Fibroblast of lung (primary cell): ENCODE results near the gene MACO1. TPM values are rescaled to one million over a fixed set of nuclear protein-coding genes. Genes with fewer than 3 reads are reported as not detected.

ENCODE experiments used
- DNase-seq, 2 donors: peaks; one replicate each; pipeline versions ENCODE4 v3.0.0 to v3.0.0-alpha.2; 2010; ENCODE audit warnings: low read depth in 2 of 2
- H2AFZ ChIP-seq: 2 replicates; pipeline ENCODE4 v1.5.1; 2012; ENCODE audit warnings: low read length, control low read depth, inconsistent platforms
- H3K27ac ChIP-seq: 2 replicates; pipeline ENCODE4 v1.5.1; 2011; ENCODE audit warnings: low read length, control low read depth; ENCODE audit not compliant: insufficient read depth
- H3K27me3 ChIP-seq: 2 replicates; pipeline ENCODE4 v1.5.1; 2011; ENCODE audit warnings: mild to moderate bottlenecking, low read length; ENCODE audit not compliant: control insufficient read depth, insufficient read depth
- H3K36me3 ChIP-seq: 2 replicates; pipeline ENCODE4 v1.5.1; 2011; ENCODE audit warnings: low read length; ENCODE audit not compliant: control insufficient read depth, insufficient read depth
- H3K4me1 ChIP-seq: 2 replicates; pipeline ENCODE4 v1.5.1; 2011; ENCODE audit warnings: low read length; ENCODE audit not compliant: control insufficient read depth, insufficient read depth; ENCODE audit errors: extremely low read depth
- H3K4me2 ChIP-seq: 2 replicates; pipeline ENCODE4 v1.5.1; 2011; ENCODE audit warnings: low read length, control low read depth; ENCODE audit not compliant: insufficient read depth; ENCODE audit errors: extremely low read depth
- H3K4me3 ChIP-seq, 4 experiments: fragments of 200-600 bp in 1 of 4; sonication (generic) in 1 of 4; replicated peaks in 1 of 4; 2 replicates each; pipeline ENCODE4 v1.5.1; 2011 to 2016; ENCODE audit warnings: low read length in 4 of 4, low read depth in 3 of 4, mild to moderate bottlenecking in 3 of 4, control low read depth in 2 of 4, inconsistent platforms in 1 of 4, mixed read lengths in 1 of 4; ENCODE audit not compliant: insufficient read depth in 1 of 4; ENCODE audit errors: control extremely low read depth in 1 of 4
- H3K79me2 ChIP-seq: 2 replicates; pipeline ENCODE4 v1.5.1; 2012; ENCODE audit warnings: mild to moderate bottlenecking, low read length, inconsistent platforms; ENCODE audit not compliant: control insufficient read depth, insufficient read depth
- H3K9ac ChIP-seq: 2 replicates; pipeline ENCODE4 v1.5.1; 2011; ENCODE audit warnings: mild to moderate bottlenecking, low read length, control low read depth; ENCODE audit not compliant: insufficient read depth
- H3K9me3 ChIP-seq: 2 replicates; pipeline ENCODE4 v1.5.1; 2012; ENCODE audit warnings: low read depth, low read length; ENCODE audit not compliant: control insufficient read depth, insufficient read depth
- H4K20me1 ChIP-seq: 2 replicates; pipeline ENCODE4 v1.5.1; 2011; ENCODE audit warnings: low read length; ENCODE audit not compliant: control insufficient read depth, insufficient read depth; ENCODE audit errors: extremely low read depth
- EZH2 ChIP-seq: IDR thresholded peaks from 2 replicates; pipeline ENCODE4 v1.5.1; 2012; ENCODE audit warnings: low read length, control low read depth, mild to moderate bottlenecking; ENCODE audit errors: missing control alignments
- polyA plus RNA-seq, 2 donors: library from polyadenylated mRNA; depleted of rRNA in 1 of 2; stranded (reverse) in 1 of 2; unstranded in 1 of 2; fragments of >200 nt; gene quantifications; 2 replicates each; pipeline ENCODE4 v1.2.1, GENCODE V29; 2011 to 2012; ENCODE audit warnings: missing spikeins in 1 of 2
- total RNA-seq: library from RNA; depleted of rRNA; stranded (reverse); fragments of >200 nt; gene quantifications from 2 replicates; pipeline ENCODE4 v1.2.1, GENCODE V29; 2014
- TF ChIP-seq, protein P1 (sequence below), 2 donors: IDR thresholded peaks in 1 of 2; conservative IDR thresholded peaks in 1 of 2; 1 replicate in 1 of 2; 2 replicates in 1 of 2; pipeline ENCODE4 v1.5.1; 2011 to 2012; ENCODE audit warnings: low read length in 2 of 2, control low read depth in 1 of 2, inconsistent platforms in 1 of 2, low read depth in 1 of 2, mild to moderate bottlenecking in 1 of 2

The MACO1 gene
- total and polyA plus RNA-seq, 2 donors (not counting 1 experiment from before 2014, with no cell fraction given) = 14.2 to 17.5 TPM

DNA sequence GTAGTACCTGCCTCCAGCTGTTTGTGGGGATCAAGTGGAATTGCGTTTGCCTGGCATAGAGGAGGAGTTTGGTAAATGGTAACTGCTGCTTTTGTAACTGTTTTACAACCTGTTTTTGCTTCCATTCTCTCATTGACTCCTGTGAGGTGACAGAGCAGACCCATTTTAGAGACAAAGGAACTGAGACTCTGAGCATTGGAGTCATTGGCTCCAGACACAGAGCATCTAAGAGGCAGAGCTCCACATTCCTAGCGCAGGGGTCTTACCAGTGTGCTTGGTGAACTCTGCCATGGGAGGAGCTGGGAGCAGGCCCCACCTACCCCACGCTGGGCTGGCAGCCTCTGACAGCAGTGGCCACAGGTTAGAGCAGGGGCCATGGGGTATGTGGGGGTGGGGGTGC is 115.1 kb downstream of the MACO1 start:
- DNase-seq = no peak
- no peak overlapping the region for H2AFZ ChIP-seq
- H3K79me2 ChIP-seq = no peaks in the 10 kb centered on the region
- H3K27me3 ChIP-seq = peaks cover 2% of the 10 kb centered on the region
- peaks cover 20% of the 10 kb centered on the region for H3K4me1 ChIP-seq
- no peak overlapping the region for H3K27ac ChIP-seq
- H3K36me3 ChIP-seq = no peaks in the 10 kb centered on the region
- no peak for TF ChIP-seq EZH2
- TF ChIP-seq, protein P1, sequence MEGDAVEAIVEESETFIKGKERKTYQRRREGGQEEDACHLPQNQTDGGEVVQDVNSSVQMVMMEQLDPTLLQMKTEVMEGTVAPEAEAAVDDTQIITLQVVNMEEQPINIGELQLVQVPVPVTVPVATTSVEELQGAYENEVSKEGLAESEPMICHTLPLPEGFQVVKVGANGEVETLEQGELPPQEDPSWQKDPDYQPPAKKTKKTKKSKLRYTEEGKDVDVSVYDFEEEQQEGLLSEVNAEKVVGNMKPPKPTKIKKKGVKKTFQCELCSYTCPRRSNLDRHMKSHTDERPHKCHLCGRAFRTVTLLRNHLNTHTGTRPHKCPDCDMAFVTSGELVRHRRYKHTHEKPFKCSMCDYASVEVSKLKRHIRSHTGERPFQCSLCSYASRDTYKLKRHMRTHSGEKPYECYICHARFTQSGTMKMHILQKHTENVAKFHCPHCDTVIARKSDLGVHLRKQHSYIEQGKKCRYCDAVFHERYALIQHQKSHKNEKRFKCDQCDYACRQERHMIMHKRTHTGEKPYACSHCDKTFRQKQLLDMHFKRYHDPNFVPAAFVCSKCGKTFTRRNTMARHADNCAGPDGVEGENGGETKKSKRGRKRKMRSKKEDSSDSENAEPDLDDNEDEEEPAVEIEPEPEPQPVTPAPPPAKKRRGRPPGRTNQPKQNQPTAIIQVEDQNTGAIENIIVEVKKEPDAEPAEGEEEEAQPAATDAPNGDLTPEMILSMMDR (conservative IDR thresholded peaks at IDR 0.05 in 1 of 2, IDR thresholded peaks at IDR 0.05 in 1 of 2; ENCODE audit: low read depth in 1 of 2, low read length in 2 of 2) = no peak
- no peaks in the 10 kb centered on the region for H3K9me3 ChIP-seq
- H3K9ac ChIP-seq = no peak overlapping the region
- H3K4me2 ChIP-seq = no peak overlapping the region
- no peak overlapping the region for H3K4me3 ChIP-seq
- H4K20me1 ChIP-seq = no peaks in the 10 kb centered on the region

DNA sequence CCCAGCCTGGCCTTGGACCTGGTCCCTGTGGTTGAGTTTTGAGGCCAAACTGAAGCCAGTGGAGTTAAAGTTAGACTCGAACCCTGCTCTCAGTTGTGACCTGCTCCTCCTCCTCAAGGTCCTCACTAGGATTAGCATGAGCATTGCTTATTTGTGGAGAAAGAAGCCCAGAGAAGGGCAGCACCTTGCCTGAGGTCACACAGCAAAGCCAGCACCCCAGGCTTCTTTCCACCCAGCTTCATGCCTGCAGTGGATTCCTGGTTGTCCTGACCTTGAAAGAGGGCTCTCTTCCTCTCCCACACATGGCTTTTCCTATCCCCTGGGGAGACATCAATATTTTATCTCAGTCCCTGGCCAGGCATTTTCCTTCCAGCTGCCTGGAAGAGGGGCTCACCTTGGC is 115.5 kb downstream of the MACO1 start:
- Histone ChIP-seq H3K27ac (no peak overlapping the region), H2AFZ (no peak overlapping the region), H3K4me2 (no peak overlapping the region), H3K4me1 (peaks cover 20% of the 10 kb centered on the region), H3K27me3 (peaks cover 2% of the 10 kb centered on the region), H3K4me3 (no peak overlapping the region), H3K79me2 (no peaks in the 10 kb centered on the region), H3K9ac (no peak overlapping the region), H3K9me3 (no peaks in the 10 kb centered on the region), H4K20me1 (no peaks in the 10 kb centered on the region), H3K36me3 (no peaks in the 10 kb centered on the region)
- TF ChIP-seq, protein P1 (conservative IDR thresholded peaks at IDR 0.05 in 1 of 2, IDR thresholded peaks at IDR 0.05 in 1 of 2; ENCODE audit: low read depth in 1 of 2, low read length in 2 of 2) = no peak
- TF ChIP-seq EZH2 = no peak
- DNase-seq = no peak

DNA sequence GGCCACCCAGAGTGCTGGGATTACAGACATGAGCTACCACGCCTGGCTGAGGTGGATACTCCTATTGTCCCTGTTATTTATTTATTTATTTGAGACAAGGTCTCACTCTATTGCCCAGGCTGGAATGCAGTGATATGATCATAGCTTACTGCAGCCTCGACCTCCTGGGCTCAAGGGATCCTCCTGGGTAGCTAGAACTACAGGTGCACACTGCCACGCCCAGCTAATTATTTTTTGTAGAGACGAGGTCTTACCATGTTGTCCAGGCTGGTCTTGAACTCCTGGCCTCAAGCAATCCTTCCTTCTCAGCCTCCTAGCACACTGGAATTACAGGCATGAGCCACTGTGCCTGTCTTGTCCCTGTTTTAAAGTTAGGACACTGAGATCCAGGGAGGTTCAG is 117.9 kb downstream of the MACO1 start:
- H3K9me3 ChIP-seq = no peaks in the 10 kb centered on the region
- no peak overlapping the region for H3K9ac ChIP-seq
- no peak overlapping the region for H3K4me2 ChIP-seq
- H3K27ac ChIP-seq = no peak overlapping the region
- TF ChIP-seq, protein P1 (conservative IDR thresholded peaks at IDR 0.05 in 1 of 2, IDR thresholded peaks at IDR 0.05 in 1 of 2; ENCODE audit: low read depth in 1 of 2, low read length in 2 of 2) = no peak
- no peak for TF ChIP-seq EZH2
- no peak for DNase-seq
- H3K79me2 ChIP-seq = no peaks in the 10 kb centered on the region
- H3K4me3 ChIP-seq = no peak overlapping the region
- H2AFZ ChIP-seq = no peak overlapping the region
- no peaks in the 10 kb centered on the region for H3K36me3 ChIP-seq
- H3K27me3 ChIP-seq = no peaks in the 10 kb centered on the region
- H4K20me1 ChIP-seq = no peaks in the 10 kb centered on the region
- H3K4me1 ChIP-seq = peaks cover 20% of the 10 kb centered on the region
